Measurements from ENCODE around the gene THADA. TPM values are rescaled to one million over a fixed set of nuclear protein-coding genes. Genes with fewer than 3 reads are reported as not detected.

THADA gene
- total RNA-seq, 1 experiment from 2014 or later: 20.1 TPM

DNA sequence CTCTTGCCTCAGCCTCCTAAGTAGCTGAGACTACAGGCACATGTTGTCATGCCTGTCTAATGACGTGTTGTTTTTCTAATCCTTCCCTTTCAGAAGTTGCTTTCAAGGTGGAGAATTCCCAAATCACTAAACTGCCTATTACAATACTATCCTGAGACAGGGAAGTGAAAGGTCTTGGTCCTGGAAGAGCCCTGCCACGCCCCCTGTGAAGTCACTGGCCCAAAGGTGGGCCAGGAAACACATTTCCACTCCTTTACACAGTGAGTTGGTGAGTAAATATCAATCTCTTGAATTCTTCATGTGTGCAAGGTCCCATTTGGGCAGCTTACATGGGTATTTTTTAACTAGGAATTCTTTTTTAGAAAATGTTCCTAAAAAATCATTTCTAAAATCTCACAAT lies 150.1 kb downstream of the THADA start:
- Mint-ChIP-seq H3K27ac (peak overlapping the region; percentile 8 to 82 (median 68); a peak in 4 of 7 replicates), H3K4me3 (no peak overlapping the region), H3K4me1 (peaks cover 36 to 43% of the 10 kb centered on the region in 2 experiments), H3K27me3 (ENCODE audit: low read depth) (no peaks in the 10 kb centered on the region), H3K36me3 (ENCODE audit: insufficient read depth in 1 of 3, low read depth in 3 of 3) (peaks cover 0 to 5% (median 0%) of the 10 kb centered on the region in 3 experiments; a peak in 1 of 7 replicates), H3K9me3 (no peaks in the 10 kb centered on the region)
- Histone ChIP-seq H4K8ac (replicated peaks; ENCODE audit: insufficient read length, low read depth, low read length) (no peak overlapping the region), H2BK20ac (ENCODE audit: low read depth, low read length, poor library complexity, severe bottlenecking) (no peak overlapping the region), H3K4me1 (ENCODE audit: insufficient read depth, low read length) (peaks cover 11% of the 10 kb centered on the region; the same call in 1 of the 2 replicates), H2AK5ac (ENCODE audit: insufficient read length, low read length) (no peak overlapping the region), H4K20me1 (ENCODE audit: control insufficient read depth, insufficient read depth, insufficient read length) (no peaks in the 10 kb centered on the region), H3T11ph (ENCODE audit: low read length) (no peak overlapping the region), H2BK15ac (ENCODE audit: low read depth, low read length) (no peak overlapping the region), H3K9me3 (ENCODE audit: control insufficient read depth, low read depth, low read length) (no peaks in the 10 kb centered on the region), H2AFZ (ENCODE audit: low read length) (no peak overlapping the region), H2BK12ac (ENCODE audit: insufficient read length, low read depth, low read length) (no peak overlapping the region), H3K23ac (ENCODE audit: insufficient read length, low read depth, low read length) (no peak overlapping the region), H3K56ac (ENCODE audit: insufficient read length, low read depth, low read length) (no peak overlapping the region), H3K79me2 (ENCODE audit: insufficient read depth, low read length) (no peaks in the 10 kb centered on the region), H3K27ac (ENCODE audit: insufficient read length, low read depth, low read length) (no peak overlapping the region), H3K4ac (ENCODE audit: low read depth, low read length) (no peak overlapping the region), H3K9ac (ENCODE audit: extremely low read depth, insufficient read length, low read length) (no peak overlapping the region), H4K5ac (ENCODE audit: insufficient read length, low read depth, low read length) (no peak overlapping the region), H3K27me3 (ENCODE audit: insufficient read depth, low read length) (no peaks in the 10 kb centered on the region), H4K91ac (ENCODE audit: insufficient read length, low read depth, low read length) (no peak overlapping the region), H3K4me2 (ENCODE audit: insufficient read depth, insufficient read length, low read length) (no peak overlapping the region), H3K79me1 (ENCODE audit: insufficient read depth, low read depth, low read length, poor library complexity, severe bottlenecking) (no peaks in the 10 kb centered on the region), H3K18ac (ENCODE audit: insufficient read length, low read depth, low read length) (no peak overlapping the region), H3K14ac (ENCODE audit: insufficient read depth, low read length) (no peak overlapping the region), H2BK5ac (ENCODE audit: insufficient read length, low read length) (no peak overlapping the region), H2BK120ac (ENCODE audit: low read depth, low read length, poor library complexity, severe bottlenecking) (no peak overlapping the region), H3K23me2 (ENCODE audit: insufficient read length, low read depth, low read length, poor library complexity, severe bottlenecking) (no peaks in the 10 kb centered on the region)
- DNase-seq: no peak
- no CpG with 5 or more reads among the region's 2 CpGs for WGBS (ENCODE audit: extremely low coverage, insufficient read length, low lambda C conversion rate)
- TF ChIP-seq, protein P1, sequence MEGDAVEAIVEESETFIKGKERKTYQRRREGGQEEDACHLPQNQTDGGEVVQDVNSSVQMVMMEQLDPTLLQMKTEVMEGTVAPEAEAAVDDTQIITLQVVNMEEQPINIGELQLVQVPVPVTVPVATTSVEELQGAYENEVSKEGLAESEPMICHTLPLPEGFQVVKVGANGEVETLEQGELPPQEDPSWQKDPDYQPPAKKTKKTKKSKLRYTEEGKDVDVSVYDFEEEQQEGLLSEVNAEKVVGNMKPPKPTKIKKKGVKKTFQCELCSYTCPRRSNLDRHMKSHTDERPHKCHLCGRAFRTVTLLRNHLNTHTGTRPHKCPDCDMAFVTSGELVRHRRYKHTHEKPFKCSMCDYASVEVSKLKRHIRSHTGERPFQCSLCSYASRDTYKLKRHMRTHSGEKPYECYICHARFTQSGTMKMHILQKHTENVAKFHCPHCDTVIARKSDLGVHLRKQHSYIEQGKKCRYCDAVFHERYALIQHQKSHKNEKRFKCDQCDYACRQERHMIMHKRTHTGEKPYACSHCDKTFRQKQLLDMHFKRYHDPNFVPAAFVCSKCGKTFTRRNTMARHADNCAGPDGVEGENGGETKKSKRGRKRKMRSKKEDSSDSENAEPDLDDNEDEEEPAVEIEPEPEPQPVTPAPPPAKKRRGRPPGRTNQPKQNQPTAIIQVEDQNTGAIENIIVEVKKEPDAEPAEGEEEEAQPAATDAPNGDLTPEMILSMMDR (conservative IDR thresholded peaks at IDR 0.05): no peak

Data from H9 (cell line).